Chondrocyte (in vitro differentiated cells): ENCODE data around the gene SAA1. TPM values are rescaled to one million over a fixed set of nuclear protein-coding genes. Genes with fewer than 3 reads are reported as not detected.

Source experiments
- DNase-seq: peaks from one replicate; pipeline ENCODE4 v3.0.0; 2021; ENCODE audit warnings: mixed read lengths, low spot score
- H3K27ac Mint-ChIP-seq: one replicate; pipeline ENCODE4 v1.8.0; 2021; ENCODE audit warnings: mild to moderate bottlenecking, moderate library complexity, mixed read lengths; ENCODE audit not compliant: unreplicated experiment
- H3K27me3 Mint-ChIP-seq: 2 replicates; pipeline ENCODE4 v1.8.0; 2021; ENCODE audit warnings: low read depth, mixed read lengths
- H3K36me3 Mint-ChIP-seq: 2 replicates; pipeline ENCODE4 v1.8.0; 2021; ENCODE audit warnings: low read depth, mixed read lengths
- H3K4me1 Mint-ChIP-seq: 2 replicates; pipeline ENCODE4 v1.8.0; 2021; ENCODE audit warnings: low read depth, mild to moderate bottlenecking, mixed read lengths
- H3K4me3 Mint-ChIP-seq: one replicate; pipeline ENCODE4 v1.8.0; 2021; ENCODE audit warnings: mild to moderate bottlenecking, moderate library complexity, mixed read lengths; ENCODE audit not compliant: unreplicated experiment
- H3K9me3 Mint-ChIP-seq: 2 replicates; pipeline ENCODE4 v1.8.0; 2021; ENCODE audit warnings: low read depth, mixed read lengths
- CTCF ChIP-seq: fragments of 200-600 bp; sonication (generic); IDR thresholded peaks from 2 replicates; pipeline ENCODE4 v1.5.0; 2021; ENCODE audit warnings: antibody characterized with exemption, mild to moderate bottlenecking, moderate library complexity
- long read RNA-seq: library from polyadenylated mRNA; stranded (forward); transcript quantifications from one replicate; pipeline ENCODE4 v2.0.0, GENCODE V29; 2021
- total RNA-seq: library from RNA; stranded (reverse); gene quantifications from 3 replicates; pipeline ENCODE4 v1.2.1, GENCODE V29; 2021

Gene SAA1
- total RNA-seq = not detected in 3 replicates
- long read RNA-seq, partial matches to known transcripts = 0 of 1 reads
- long read RNA-seq, other reads (novel, unspliced or antisense) = 1 of 1 reads

DNA sequence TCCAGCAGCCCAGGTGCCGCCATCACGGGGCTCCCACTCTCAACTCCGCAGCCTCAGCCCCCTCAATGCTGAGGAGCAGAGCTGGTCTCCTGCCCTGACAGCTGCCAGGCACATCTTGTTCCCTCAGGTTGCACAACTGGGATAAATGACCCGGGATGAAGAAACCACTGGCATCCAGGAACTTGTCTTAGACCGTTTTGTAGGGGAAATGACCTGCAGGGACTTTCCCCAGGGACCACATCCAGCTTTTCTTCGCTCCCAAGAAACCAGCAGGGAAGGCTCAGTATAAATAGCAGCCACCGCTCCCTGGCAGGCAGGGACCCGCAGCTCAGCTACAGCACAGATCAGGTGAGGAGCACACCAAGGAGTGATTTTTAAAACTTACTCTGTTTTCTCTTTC, at the start of gene SAA1:
Gene SAA1, plus strand, starts transcription at position 316 of the 400 bp plus-strand sequence. CDS start 624 bp downstream, outside the sequence.
- Mint-ChIP-seq H3K36me3 (no peaks in the 10 kb centered on the region), H3K27ac (no peak within 1 kb of the TSS), H3K4me3 (no peak within 1 kb of the TSS), H3K9me3 (no peaks in the 10 kb centered on the region), H3K4me1 (no peaks in the 10 kb centered on the region), H3K27me3 (no peaks in the 10 kb centered on the region)
- TF ChIP-seq CTCF = no peak
- DNase-seq = no peak

DNA sequence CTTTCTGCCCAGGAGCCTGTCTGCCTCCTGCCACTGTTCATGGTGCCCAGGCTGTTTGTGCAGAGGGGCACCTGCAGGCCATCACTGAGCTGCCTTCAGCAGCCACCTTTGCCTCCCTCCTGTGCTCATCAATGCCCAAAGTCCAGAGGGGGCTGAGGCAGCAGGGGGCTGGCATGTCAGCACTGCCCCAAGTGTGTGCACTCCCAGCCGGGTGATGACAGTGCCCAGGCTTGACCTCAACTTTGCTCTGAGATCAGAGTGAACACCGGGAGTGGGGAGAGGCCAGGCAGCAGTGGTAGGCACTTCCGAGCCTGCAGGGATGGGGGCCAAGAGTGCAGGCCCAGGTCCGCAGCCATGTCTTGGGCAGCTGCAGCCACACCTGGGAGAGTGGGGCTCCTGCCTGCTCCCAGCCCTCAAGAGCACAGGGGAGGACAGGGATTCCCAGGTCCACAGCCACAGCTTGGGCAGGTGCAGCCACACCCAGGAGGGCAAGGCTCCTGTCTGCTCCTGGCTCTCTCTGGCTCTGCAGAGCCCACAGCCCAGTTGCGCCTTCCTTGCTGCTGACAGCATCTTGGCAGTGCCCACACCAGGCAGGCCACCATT, 44.7 kb upstream of the SAA1 start:
- no peaks in the 10 kb centered on the region for H3K4me1 Mint-ChIP-seq
- TF ChIP-seq CTCF = no peak
- peaks cover 6% of the 10 kb centered on the region for H3K9me3 Mint-ChIP-seq
- H3K27ac Mint-ChIP-seq = no peak overlapping the region
- DNase-seq = no peak
- no peak overlapping the region for H3K4me3 Mint-ChIP-seq
- H3K36me3 Mint-ChIP-seq = no peaks in the 10 kb centered on the region
- peaks cover 32% of the 10 kb centered on the region for H3K27me3 Mint-ChIP-seq

DNA sequence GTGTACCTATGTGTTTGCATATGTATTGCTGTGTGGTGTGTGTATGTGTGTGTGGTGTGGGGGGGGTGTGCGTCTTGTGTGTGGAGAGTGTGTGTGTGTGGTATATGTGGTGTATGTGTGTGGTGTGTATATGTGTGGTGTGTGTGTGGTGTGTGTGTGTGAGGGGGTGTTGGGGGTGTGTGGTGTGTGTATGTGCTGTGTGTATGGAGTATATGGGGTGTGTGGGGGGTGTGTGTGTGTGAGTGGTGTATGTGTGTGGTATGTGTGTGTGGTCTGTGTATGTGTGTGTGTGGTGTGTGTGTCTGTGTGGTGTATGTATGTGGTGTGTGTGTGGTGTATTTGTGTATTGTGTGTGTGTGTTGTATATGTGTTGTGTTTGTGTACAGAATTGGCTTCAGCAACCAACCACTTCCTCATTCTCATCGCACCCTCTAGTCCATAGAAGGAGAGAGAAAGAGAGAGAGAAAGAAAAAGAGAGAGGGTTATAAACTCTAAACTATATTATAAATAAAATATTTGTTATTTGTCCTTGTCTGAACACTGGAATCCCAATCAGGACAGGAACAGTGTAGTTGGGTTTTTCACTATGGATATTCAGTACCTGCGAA, 43.1 kb upstream of the SAA1 start:
- H3K4me1 Mint-ChIP-seq = no peaks in the 10 kb centered on the region
- no peak overlapping the region for H3K27ac Mint-ChIP-seq
- H3K36me3 Mint-ChIP-seq = no peaks in the 10 kb centered on the region
- DNase-seq = no peak
- peaks cover 6% of the 10 kb centered on the region for H3K9me3 Mint-ChIP-seq
- no peak overlapping the region for H3K4me3 Mint-ChIP-seq
- peaks cover 30% of the 10 kb centered on the region for H3K27me3 Mint-ChIP-seq
- no peak for TF ChIP-seq CTCF

DNA sequence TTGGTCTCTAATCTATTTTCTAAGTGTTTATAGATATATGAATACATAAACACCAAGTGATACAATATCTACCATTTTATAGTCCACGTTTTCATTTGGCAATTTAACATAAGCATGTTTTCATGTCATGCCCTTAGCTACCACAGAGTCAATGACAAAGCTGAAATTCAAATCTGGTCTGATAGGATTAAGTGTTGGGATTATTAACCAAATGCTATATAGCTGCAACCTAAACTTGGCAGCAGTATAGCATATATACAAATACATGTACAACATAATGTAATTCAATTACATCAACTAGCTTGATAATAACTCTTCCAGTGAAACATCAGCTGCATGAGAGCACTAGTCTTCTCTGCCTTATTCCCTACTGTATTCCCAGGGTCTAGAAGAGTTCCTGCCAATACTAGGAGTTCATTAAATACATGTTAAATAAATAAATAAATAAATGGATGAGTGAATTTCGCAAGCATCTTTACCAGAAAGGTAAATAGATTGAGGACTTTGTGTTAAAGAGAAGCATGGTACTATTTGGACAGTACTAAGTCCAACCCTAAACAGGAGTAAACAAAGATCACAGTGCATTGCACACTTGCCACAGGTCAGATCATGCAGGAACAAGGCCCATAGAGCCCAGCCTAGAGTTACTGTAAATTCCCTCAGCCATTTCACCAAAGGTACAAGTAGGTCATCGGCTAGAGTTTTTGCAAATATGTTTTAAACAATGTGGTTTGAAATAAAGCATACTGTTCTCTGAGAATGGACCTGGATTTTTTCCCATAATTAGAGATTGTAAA, 42.3 kb upstream of the SAA1 start:
- Mint-ChIP-seq H3K27me3 (peaks cover 27% of the 10 kb centered on the region), H3K27ac (no peak overlapping the region), H3K9me3 (peaks cover 6% of the 10 kb centered on the region), H3K36me3 (no peaks in the 10 kb centered on the region), H3K4me1 (no peaks in the 10 kb centered on the region), H3K4me3 (no peak overlapping the region)
- no peak for TF ChIP-seq CTCF
- no peak for DNase-seq

DNA sequence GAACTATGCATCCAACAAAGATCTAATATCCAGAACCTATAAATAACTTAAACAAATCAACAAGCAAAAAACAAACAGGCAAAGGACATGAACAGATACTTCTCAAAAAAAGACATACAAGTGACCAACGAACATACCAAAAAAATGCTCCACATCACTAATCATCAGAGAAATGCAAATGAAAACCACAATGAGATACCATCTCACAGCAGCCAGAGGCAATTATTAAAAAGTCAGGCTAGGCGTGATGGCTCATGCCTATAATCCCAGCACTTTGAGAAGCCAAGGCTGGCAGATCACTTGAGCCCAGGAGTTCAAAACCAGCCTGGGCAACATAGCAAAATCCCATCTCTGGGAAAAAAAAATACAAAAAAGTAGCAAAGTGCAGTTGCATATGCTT, 40.2 kb upstream of the SAA1 start:
- no peak overlapping the region for H3K4me3 Mint-ChIP-seq
- H3K9me3 Mint-ChIP-seq = peaks cover 6% of the 10 kb centered on the region
- DNase-seq = no peak
- no peaks in the 10 kb centered on the region for H3K36me3 Mint-ChIP-seq
- no peak for TF ChIP-seq CTCF
- peaks cover 13% of the 10 kb centered on the region for H3K27me3 Mint-ChIP-seq
- no peaks in the 10 kb centered on the region for H3K4me1 Mint-ChIP-seq
- H3K27ac Mint-ChIP-seq = no peak overlapping the region
